ENCODE measurements around the gene IP6K2.

- TF ChIP-seq RFX5 (IDR thresholded peaks at IDR 0.05; ENCODE audit: low read depth, low read length) (no peak), CTCF (IDR thresholded peaks at IDR 0.05 in 2 of 3, conservative IDR thresholded peaks at IDR 0.05 in 1 of 3; ENCODE audit: control insufficient read depth in 2 of 3, extremely low read depth in 1 of 3, insufficient read depth in 1 of 3, low read depth in 3 of 3, low read length in 3 of 3) (peak; percentile 73 to 91 (median 77)), CBX5 (IDR thresholded peaks at IDR 0.05; ENCODE audit: low read depth) (no peak), PAX8 (IDR thresholded peaks at IDR 0.05) (no peak), JUNB (IDR thresholded peaks at IDR 0.05) (no peak), MTA3 (IDR thresholded peaks at IDR 0.05; ENCODE audit: borderline replicate concordance, low read length) (no peak), MXI1 (IDR thresholded peaks at IDR 0.05; ENCODE audit: low read depth, low read length) (no peak), KAT2A (conservative IDR thresholded peaks at IDR 0.05; ENCODE audit: control insufficient read depth, low read depth, low read length) (no peak)
Observed at GRCh38 chr3:48739955-48740823, 23.2 kb upstream of the IP6K2 start.

All from GM12878 (cell line).